Immature natural killer cell (primary cell): Measurements from ENCODE around the gene LRP1B. TPM values are rescaled to one million over a fixed set of nuclear protein-coding genes. Genes with fewer than 3 reads are reported as not detected.
A peak's percentile ranks its signal among the peaks of the same experiment; 100 is the strongest.
"Not testable (repeated sequence)": the region's sequence is repeated elsewhere in the genome, so short reads cannot be mapped to it uniquely, and the experiment has no call there.

Source experiments
- DNase-seq, 3 donors: peaks; one replicate each; pipeline ENCODE4 v3.0.0; 2022; ENCODE audit warnings: mixed read lengths in 1 of 3
- H3K27ac Mint-ChIP-seq, 6 donors: one replicate each; pipeline ENCODE4 v1.8.0; 2020; ENCODE audit warnings: mixed read lengths in 6 of 6, mild to moderate bottlenecking in 5 of 6, inconsistent platforms in 4 of 6, moderate library complexity in 3 of 6
- H3K27me3 Mint-ChIP-seq, 3 donors: one replicate each; pipeline ENCODE4 v1.8.0; 2020 to 2021; ENCODE audit warnings: low read depth in 3 of 3, mild to moderate bottlenecking in 3 of 3, mixed read lengths in 3 of 3, moderate library complexity in 3 of 3, inconsistent platforms in 1 of 3
- H3K36me3 Mint-ChIP-seq, 3 donors: one replicate each; pipeline ENCODE4 v1.8.0; 2020; ENCODE audit warnings: mixed read lengths in 3 of 3, inconsistent platforms in 2 of 3, mild to moderate bottlenecking in 2 of 3
- H3K4me1 Mint-ChIP-seq, 2 donors: one replicate each; pipeline ENCODE4 v1.8.0; 2020; ENCODE audit warnings: inconsistent platforms in 2 of 2, mild to moderate bottlenecking in 2 of 2, mixed read lengths in 2 of 2, moderate library complexity in 1 of 2
- H3K4me3 Mint-ChIP-seq, 5 donors: one replicate each; pipeline ENCODE4 v1.8.0; 2020; ENCODE audit warnings: mild to moderate bottlenecking in 5 of 5, mixed read lengths in 5 of 5, inconsistent platforms in 3 of 5, moderate library complexity in 3 of 5
- H3K9me3 Mint-ChIP-seq, 6 donors: one replicate each; pipeline ENCODE4 v1.8.0; 2020; ENCODE audit warnings: mild to moderate bottlenecking in 6 of 6, mixed read lengths in 6 of 6, inconsistent platforms in 4 of 6, moderate library complexity in 3 of 6
- polyA plus RNA-seq, 3 donors: library from polyadenylated mRNA; unstranded; fragments of 300-500 nt; fragmentation: Illumina TruSeq; gene quantifications; one replicate each; pipeline ENCODE4 v1.2.3, GENCODE V29; 2021

The LRP1B gene
- polyA plus RNA-seq, 3 donors from 2014 or later, result not detected

GRCh38 chr2:141242008-141242407, 888.8 kb downstream of the LRP1B start:
- H3K4me1 Mint-ChIP-seq, result no peaks in the 10 kb centered on the region
- H3K27ac Mint-ChIP-seq, result no peak overlapping the region
- DNase-seq, result no peak
- H3K4me3 Mint-ChIP-seq, result no peak overlapping the region
- no peaks in the 10 kb centered on the region for H3K36me3 Mint-ChIP-seq
- H3K27me3 Mint-ChIP-seq, result peaks cover 0 to 1% (median 0%) of the 10 kb centered on the region in 3 donors
- peaks cover 5 to 46% (median 6%) of the 10 kb centered on the region in 6 donors for H3K9me3 Mint-ChIP-seq

- peaks cover 5 to 46% (median 21%) of the 10 kb centered on the region in 6 donors for H3K9me3 Mint-ChIP-seq
Observed at GRCh38 chr2:141226560-141226959, 904.3 kb downstream of the LRP1B start.

GRCh38 chr2:141207036-141207385, 923.8 kb downstream of the LRP1B start:
- peak overlapping the region in 1 of 5 donors; percentile 31 for H3K4me3 Mint-ChIP-seq
- no peak overlapping the region for H3K27ac Mint-ChIP-seq
- H3K4me1 Mint-ChIP-seq, result peaks cover 10 to 27% of the 10 kb centered on the region in 2 donors
- peaks cover 0 to 2% (median 0%) of the 10 kb centered on the region in 3 donors for H3K27me3 Mint-ChIP-seq
- peaks cover 0 to 7% (median 0%) of the 10 kb centered on the region in 3 donors for H3K36me3 Mint-ChIP-seq
- DNase-seq, result no peak
- peaks cover 3 to 47% (median 11%) of the 10 kb centered on the region in 6 donors for H3K9me3 Mint-ChIP-seq

More at GRCh38 chr2:141226560-141226959, 904.3 kb downstream of the LRP1B start:
- DNase-seq, result no peak
- Mint-ChIP-seq H3K36me3 (no peaks in the 10 kb centered on the region), H3K27ac (no peak overlapping the region), H3K4me1 (no peaks in the 10 kb centered on the region), H3K4me3 (no peak overlapping the region), H3K27me3 (no peaks in the 10 kb centered on the region)

- peaks cover 0 to 7% (median 0%) of the 10 kb centered on the region in 3 donors for H3K36me3 Mint-ChIP-seq
- DNase-seq, result no peak
- H3K4me3 Mint-ChIP-seq, result no peak overlapping the region
- H3K27me3 Mint-ChIP-seq, result peaks cover 0 to 2% (median 2%) of the 10 kb centered on the region in 3 donors
- no peak overlapping the region for H3K27ac Mint-ChIP-seq
- peaks cover 4 to 44% (median 14%) of the 10 kb centered on the region in 6 donors for H3K9me3 Mint-ChIP-seq
- H3K4me1 Mint-ChIP-seq, result peaks cover 4 to 15% of the 10 kb centered on the region in 2 donors
Observed at GRCh38 chr2:141201016-141201565, 929.7 kb downstream of the LRP1B start.

- DNase-seq, result no peak
- Mint-ChIP-seq H3K4me1 (peaks cover 4 to 9% of the 10 kb centered on the region in 2 donors), H3K27me3 (peaks cover 0 to 2% (median 2%) of the 10 kb centered on the region in 3 donors), H3K4me3 (no peak overlapping the region), H3K9me3 (peaks cover 7 to 43% (median 15%) of the 10 kb centered on the region in 6 donors), H3K27ac (no peak overlapping the region), H3K36me3 (peaks cover 0 to 7% (median 0%) of the 10 kb centered on the region in 3 donors)
Observed at GRCh38 chr2:141200191-141200590, 930.6 kb downstream of the LRP1B start.

- no peak overlapping the region for H3K4me3 Mint-ChIP-seq
- H3K36me3 Mint-ChIP-seq, result peaks cover 0 to 7% (median 0%) of the 10 kb centered on the region in 3 donors
- peaks cover 0 to 2% (median 2%) of the 10 kb centered on the region in 3 donors for H3K27me3 Mint-ChIP-seq
- peaks cover 11 to 43% (median 15%) of the 10 kb centered on the region in 6 donors for H3K9me3 Mint-ChIP-seq
- no peak overlapping the region for H3K27ac Mint-ChIP-seq
- H3K4me1 Mint-ChIP-seq, result peaks cover 4 to 9% of the 10 kb centered on the region in 2 donors
- DNase-seq, result no peak
Observed at GRCh38 chr2:141199711-141200110, 931.1 kb downstream of the LRP1B start.

GRCh38 chr2:141195087-141195486, 935.7 kb downstream of the LRP1B start:
- no peak for DNase-seq
- Mint-ChIP-seq H3K27ac (no peak overlapping the region), H3K9me3 (peaks cover 3 to 32% (median 13%) of the 10 kb centered on the region in 6 donors), H3K4me1 (no peaks in the 10 kb centered on the region), H3K4me3 (no peak overlapping the region), H3K27me3 (peaks cover 0 to 2% (median 2%) of the 10 kb centered on the region in 3 donors), H3K36me3 (peaks cover 0 to 3% (median 0%) of the 10 kb centered on the region in 3 donors)

- no peaks in the 10 kb centered on the region for H3K4me1 Mint-ChIP-seq
- H3K27ac Mint-ChIP-seq, result no peak overlapping the region
- H3K4me3 Mint-ChIP-seq, result no peak overlapping the region
- H3K9me3 Mint-ChIP-seq, result peaks cover 3 to 43% (median 12%) of the 10 kb centered on the region in 6 donors
- DNase-seq, result no peak
- H3K36me3 Mint-ChIP-seq, result peaks cover 0 to 6% (median 0%) of the 10 kb centered on the region in 3 donors
- H3K27me3 Mint-ChIP-seq, result no peaks in the 10 kb centered on the region
Observed at GRCh38 chr2:141187075-141187439, 943.8 kb downstream of the LRP1B start.

- no peaks in the 10 kb centered on the region for H3K27me3 Mint-ChIP-seq
- no peaks in the 10 kb centered on the region for H3K4me1 Mint-ChIP-seq
- no peak for DNase-seq
- H3K36me3 Mint-ChIP-seq, result peaks cover 0 to 6% (median 0%) of the 10 kb centered on the region in 3 donors
- peaks cover 3 to 48% (median 13%) of the 10 kb centered on the region in 6 donors for H3K9me3 Mint-ChIP-seq
- no peak overlapping the region for H3K27ac Mint-ChIP-seq
- H3K4me3 Mint-ChIP-seq, result no peak overlapping the region
Observed at GRCh38 chr2:141186413-141187074, 944.3 kb downstream of the LRP1B start.

- Mint-ChIP-seq H3K27me3 (no peaks in the 10 kb centered on the region), H3K27ac (no peak overlapping the region), H3K4me1 (no peaks in the 10 kb centered on the region), H3K36me3 (peaks cover 0 to 11% (median 0%) of the 10 kb centered on the region in 3 donors), H3K4me3 (no peak overlapping the region), H3K9me3 (peaks cover 6 to 68% (median 17%) of the 10 kb centered on the region in 6 donors)
- no peak for DNase-seq
Observed at GRCh38 chr2:141182246-141182645, 948.6 kb downstream of the LRP1B start.

GRCh38 chr2:141169117-141169516, 961.7 kb downstream of the LRP1B start:
- H3K9me3 Mint-ChIP-seq, result peaks cover 3 to 36% (median 11%) of the 10 kb centered on the region in 6 donors
- H3K4me1 Mint-ChIP-seq, H3K27ac Mint-ChIP-seq, H3K4me3 Mint-ChIP-seq, H3K27me3 Mint-ChIP-seq, DNase-seq, H3K36me3 Mint-ChIP-seq: not testable (repeated sequence)

- Mint-ChIP-seq H3K27me3 (peaks cover 0 to 3% (median 0%) of the 10 kb centered on the region in 3 donors), H3K4me3 (no peak overlapping the region)
Observed at GRCh38 chr2:141162314-141162713, 968.5 kb downstream of the LRP1B start.

GRCh38 chr2:141151611-141152286, 979.1 kb downstream of the LRP1B start:
- Mint-ChIP-seq H3K27ac (no peak overlapping the region), H3K9me3 (peaks cover 1 to 15% (median 6%) of the 10 kb centered on the region in 6 donors), H3K4me3 (no peak overlapping the region), H3K36me3 (no peaks in the 10 kb centered on the region), H3K4me1 (no peaks in the 10 kb centered on the region), H3K27me3 (peaks cover 0 to 3% (median under 1%) of the 10 kb centered on the region in 3 donors)
- no peak for DNase-seq

More at GRCh38 chr2:141162314-141162713, 968.5 kb downstream of the LRP1B start:
- no peaks in the 10 kb centered on the region for H3K36me3 Mint-ChIP-seq
- no peak overlapping the region for H3K27ac Mint-ChIP-seq
- H3K4me1 Mint-ChIP-seq, result no peaks in the 10 kb centered on the region
- DNase-seq, result no peak
- H3K9me3 Mint-ChIP-seq, result peaks cover 1 to 24% (median 7%) of the 10 kb centered on the region in 6 donors

GRCh38 chr2:141142025-141142424, 988.8 kb downstream of the LRP1B start:
- Mint-ChIP-seq H3K4me3 (no peak overlapping the region), H3K9me3 (peaks cover 2 to 36% (median 8%) of the 10 kb centered on the region in 6 donors), H3K27ac (no peak overlapping the region), H3K4me1 (no peaks in the 10 kb centered on the region), H3K36me3 (peaks cover 0 to 4% (median 0%) of the 10 kb centered on the region in 3 donors), H3K27me3 (peaks cover 0 to 3% (median 2%) of the 10 kb centered on the region in 3 donors)
- no peak for DNase-seq
